K562 (cell line): ENCODE data around the gene HERC3. TPM values are rescaled to one million over a fixed set of nuclear protein-coding genes. Genes with fewer than 3 reads are reported as not detected.

Experiments
- ATAC-seq: fragments of 200-7000 bp; cut with Tn5 transposase; 3 replicates; pipeline ENCODE4 v1.9.1; 2020; ENCODE audit warnings: moderate library complexity
- BruUV-seq: library from RNA; stranded (reverse); fragments of 400-500 nt; replicated peaks from 2 replicates; lab custom pipeline; 2021; lab: Mats Ljungman, UMichigan
- CTCF ChIA-PET: fragments of 300-600 bp; formaldehyde crosslinking; extraction: SDS; loops from one replicate; lab custom pipeline; 2021; ENCODE audit warnings: low intra/inter-chr PET ratio; lab: Yijun Ruan, JAX
- POLR2A ChIA-PET: fragments of 300-600, 350-650 bp; sonication (Branson Sonifier 250); formaldehyde crosslinking; extraction: SDS; loops from one replicate; lab custom pipeline; 2021; ENCODE audit warnings: antibody characterized with exemption, inconsistent platforms; lab: Yijun Ruan, JAX
- DNase-seq, 4 experiments: peaks; one replicate each; pipeline versions ENCODE4 v3.0.0 to v3.0.0-alpha.2; 2011 to 2018; ENCODE audit warnings: low spot score in 3 of 4, mixed read lengths in 3 of 4; ENCODE audit errors: extremely low read depth in 1 of 4
- FAIRE-seq: peaks from 2 replicates; lab custom pipeline; 2011; peaks lifted over from hg19 to GRCh38; lab: Jason Lieb, UNC
- H2AFZ ChIP-seq: 2 replicates; pipeline ENCODE4 v1.6.0; 2011; ENCODE audit warnings: low read depth, low read length, control low read depth, inconsistent platforms
- H3K27ac ChIP-seq: fragments of 200-600 bp; 3 replicates; pipeline ENCODE4 v1.8.0; 2011; ENCODE audit warnings: low read depth, mild to moderate bottlenecking, control low read depth, inconsistent platforms, low read length, moderate library complexity, mixed read lengths; ENCODE audit errors: extremely low read depth
- H3K27me3 ChIP-seq, 2 experiments: fragments of 300-600 bp in 1 of 2; 2 replicates in 1 of 2; 3 replicates in 1 of 2; pipeline versions ENCODE4 v1.6.0 to v1.8.0; 2011; ENCODE audit warnings: inconsistent platforms in 2 of 2, low read length in 2 of 2, mild to moderate bottlenecking in 1 of 2, mixed read lengths in 1 of 2, moderate library complexity in 1 of 2; ENCODE audit not compliant: control insufficient read depth in 2 of 2, insufficient read depth in 2 of 2
- H3K36me3 ChIP-seq: fragments of 300-600 bp; 3 replicates; pipeline ENCODE4 v1.8.0; 2011; ENCODE audit warnings: mild to moderate bottlenecking, low read length, inconsistent platforms; ENCODE audit not compliant: control insufficient read depth, insufficient read depth
- H3K4me1 ChIP-seq, 2 experiments: fragments of 200-600 bp in 1 of 2; replicated peaks in 1 of 2; 2 replicates in 1 of 2; 3 replicates in 1 of 2; pipeline versions ENCODE4 v1.5.1 to v1.8.0; 2011; ENCODE audit warnings: inconsistent platforms in 2 of 2, low read length in 2 of 2, mild to moderate bottlenecking in 1 of 2, mixed read lengths in 1 of 2, moderate library complexity in 1 of 2; ENCODE audit not compliant: control insufficient read depth in 2 of 2, insufficient read depth in 2 of 2
- H3K4me2 ChIP-seq: 2 replicates; pipeline ENCODE4 v1.6.1; 2011; ENCODE audit warnings: low read length, control low read depth, inconsistent platforms, mixed read lengths; ENCODE audit not compliant: insufficient read depth
- H3K4me3 ChIP-seq: fragments of 200-600 bp; sonication (generic), shearing (Covaris generic); 2 replicates; pipeline ENCODE4 v1.5.1; 2016; ENCODE audit warnings: control low read depth, inconsistent platforms
- H3K79me2 ChIP-seq: fragments of 200-600 bp; 3 replicates; pipeline ENCODE4 v1.8.0; 2011; ENCODE audit warnings: low read length, inconsistent platforms; ENCODE audit not compliant: control insufficient read depth, insufficient read depth
- H3K9ac ChIP-seq, 2 experiments: 2 replicates each; pipeline versions ENCODE4 v1.6.0 to v1.6.1; 2011; ENCODE audit warnings: low read depth in 2 of 2, low read length in 2 of 2, control low read depth in 1 of 2, inconsistent platforms in 1 of 2, mild to moderate bottlenecking in 1 of 2, mixed read lengths in 1 of 2; ENCODE audit not compliant: insufficient read depth in 1 of 2
- H3K9me1 ChIP-seq: one replicate; pipeline ENCODE4 v1.6.0; 2011; ENCODE audit warnings: inconsistent platforms, mild to moderate bottlenecking, low read length, moderate library complexity; ENCODE audit not compliant: control insufficient read depth, insufficient read depth
- H3K9me3 ChIP-seq: replicated peaks from 2 replicates; pipeline ENCODE4 v1.5.1; 2011; ENCODE audit warnings: low read depth, low read length, inconsistent platforms; ENCODE audit not compliant: control insufficient read depth, insufficient read depth
- H4K20me1 ChIP-seq: replicated peaks from 2 replicates; pipeline ENCODE4 v1.6.1; 2011; ENCODE audit warnings: low read length, inconsistent platforms, mixed read lengths; ENCODE audit not compliant: control insufficient read depth, insufficient read depth
- ATF7 ChIP-seq: fragments of 450-650 bp; IDR thresholded peaks from 2 replicates; pipeline ENCODE4 v1.7.1; 2014; ENCODE audit warnings: mild to moderate bottlenecking, moderate library complexity
- CHCHD3 ChIP-seq: fragments of 250-450 bp; sonication (Bioruptor Pico); IDR thresholded peaks from 2 replicates; pipeline ENCODE4 v2.1.2; 2022; ENCODE audit warnings: mild to moderate bottlenecking
- ERF ChIP-seq: fragments of 450-650 bp; formaldehyde crosslinking; IDR thresholded peaks from 2 replicates; pipeline ENCODE4 v1.4.0; 2020; ENCODE audit warnings: mild to moderate bottlenecking, mixed read lengths
- FOXJ2 ChIP-seq: fragments of 200-800 bp; sonication (Bioruptor generic); IDR thresholded peaks from 2 replicates; pipeline ENCODE4 v1.6.1; 2016; ENCODE audit warnings: missing genetic modification characterization, missing compliant biosample characterization
- HDAC1 ChIP-seq, 2 experiments: fragments of 450-650 bp; IDR thresholded peaks; 2 replicates each; pipeline ENCODE4 v1.6.1; 2016 to 2017; ENCODE audit warnings: inconsistent platforms in 1 of 2, mild to moderate bottlenecking in 1 of 2, moderate library complexity in 1 of 2
- KHSRP ChIP-seq: fragments of 450-650 bp; IDR thresholded peaks from 2 replicates; pipeline ENCODE4 v1.6.1; 2017
- MAFG ChIP-seq: fragments of 450-650 bp; conservative IDR thresholded peaks from 2 replicates; pipeline ENCODE4 v1.6.1; 2016; ENCODE audit warnings: missing genetic modification characterization, missing compliant biosample characterization
- NFATC3 ChIP-seq: fragments of 450-650 bp; IDR thresholded peaks from 2 replicates; pipeline ENCODE4 v1.6.1; 2017; ENCODE audit warnings: mild to moderate bottlenecking
- NFE2L1 ChIP-seq: fragments of 450-650 bp; IDR thresholded peaks from 2 replicates; pipeline ENCODE4 v1.6.1; 2016; ENCODE audit warnings: missing genetic modification characterization, low read depth, mild to moderate bottlenecking, missing compliant biosample characterization, moderate library complexity, borderline replicate concordance
- NRF1 ChIP-seq, 2 experiments: fragments of 450-650 bp; IDR thresholded peaks in 1 of 2; conservative IDR thresholded peaks in 1 of 2; 2 replicates each; pipeline ENCODE4 v1.6.1; 2014; ENCODE audit warnings: mild to moderate bottlenecking in 2 of 2
- SOX6 ChIP-seq: fragments of 450-650 bp; IDR thresholded peaks from 2 replicates; pipeline ENCODE4 v1.6.1; 2014; ENCODE audit warnings: mild to moderate bottlenecking
- STAG1 ChIP-seq: sonication (generic); formaldehyde crosslinking; IDR thresholded peaks from 2 replicates; pipeline ENCODE4 v1.5.0; 2020; ENCODE audit warnings: missing genetic modification reagents, borderline replicate concordance
- TAF9B ChIP-seq: fragments of 450-650 bp; IDR thresholded peaks from 2 replicates; pipeline ENCODE4 v1.6.1; 2018; ENCODE audit warnings: mild to moderate bottlenecking; ENCODE audit not compliant: partially characterized antibody
- TRIM28 ChIP-seq: fragments of 450-650 bp; IDR thresholded peaks from 2 replicates; pipeline ENCODE4 v1.6.1; 2017
- XRCC4 ChIP-seq: IDR thresholded peaks from one replicate; pipeline ENCODE4 v1.6.1; 2011; ENCODE audit not compliant: insufficient read depth, insufficient read length; ENCODE audit errors: extremely low read depth
- ZC3H11A ChIP-seq: IDR thresholded peaks from 2 replicates; pipeline ENCODE4 v1.6.1; 2012; ENCODE audit warnings: low read depth, low read length, improper control_type of control experiment
- ZNF644 ChIP-seq: fragments of 200-800 bp; sonication (Bioruptor generic); IDR thresholded peaks from 2 replicates; pipeline ENCODE4 v1.6.1; 2016; ENCODE audit warnings: low read depth, missing genetic modification characterization, missing compliant biosample characterization
- ZNF695 ChIP-seq: fragments of 450-650 bp; formaldehyde crosslinking; IDR thresholded peaks from 2 replicates; pipeline ENCODE4 v1.4.0; 2020; ENCODE audit warnings: mild to moderate bottlenecking, moderate library complexity
- WGBS: fragments of 100-300 bp; shearing (Covaris generic); methylation state at CpG from one replicate; pipeline ENCODE4 v1.1.6; 2016; ENCODE audit warnings: low coverage, mixed read lengths; ENCODE audit not compliant: insufficient coverage; ENCODE audit errors: missing lambda C conversion rate; 5-methylcytosine and 5-hydroxymethylcytosine counted together
- in situ Hi-C: fragments of 300-500 bp; cut with MboI; formaldehyde crosslinking; loops from 4 replicates; pipeline ENCODE4 v1.15.0; 2018; ENCODE audit warnings: inconsistent platforms, mixed read lengths
- intact Hi-C: fragments of 100-400 bp; cut with micrococcal nuclease; formaldehyde crosslinking; loops from 2 replicates; pipeline ENCODE4 v1.14.2; 2022
- polyA plus RNA-seq, 8 experiments: library from polyadenylated mRNA; depleted of rRNA in 4 of 8; stranded (reverse) in 5 of 8; unstranded in 3 of 8; fragments of >200 nt; fragmentation: Nextera tagmentation in 2 of 8; fragmentation: Illumina TruSeq in 1 of 8; extraction: Ambion mirVana in 2 of 8; extraction: Trizol in 1 of 8; gene quantifications; 2 replicates each; pipeline versions ENCODE4 v1.2.1 to v1.2.3, GENCODE V29; 2011 to 2014; ENCODE audit warnings: inconsistent platforms in 1 of 8, missing spikeins in 1 of 8
- total RNA-seq, 7 experiments: library from RNA; depleted of rRNA in 6 of 7; stranded (reverse); fragments of >200 nt in 6 of 7; fragmentation: Illumina TruSeq in 2 of 7; extraction: Trizol in 2 of 7; gene quantifications; 2 replicates each; pipeline versions ENCODE4 v1.2.1 to v1.2.3, GENCODE V29; 2011 to 2021; ENCODE audit warnings: low replicate concordance in 1 of 7
- TF ChIP-seq, protein P1 (sequence below): fragments of 450-650 bp; IDR thresholded peaks from 2 replicates; pipeline ENCODE4 v1.7.1; 2018; ENCODE audit warnings: mild to moderate bottlenecking, low read depth; ENCODE audit not compliant: partially characterized antibody
- TF ChIP-seq, protein P2 (sequence below): fragments of 250-450 bp; sonication (Bioruptor Pico); IDR thresholded peaks from 2 replicates; pipeline ENCODE4 v1.8.0; 2022; ENCODE audit warnings: inconsistent platforms, mild to moderate bottlenecking, moderate library complexity, borderline replicate concordance

Gene HERC3
- total and polyA plus RNA-seq, 9 of the 15 experiments (the other 6 are each of a cell fraction or from before 2014, with no cell fraction given), result 1.8 to 13.1 (median 7.6) TPM

DNA sequence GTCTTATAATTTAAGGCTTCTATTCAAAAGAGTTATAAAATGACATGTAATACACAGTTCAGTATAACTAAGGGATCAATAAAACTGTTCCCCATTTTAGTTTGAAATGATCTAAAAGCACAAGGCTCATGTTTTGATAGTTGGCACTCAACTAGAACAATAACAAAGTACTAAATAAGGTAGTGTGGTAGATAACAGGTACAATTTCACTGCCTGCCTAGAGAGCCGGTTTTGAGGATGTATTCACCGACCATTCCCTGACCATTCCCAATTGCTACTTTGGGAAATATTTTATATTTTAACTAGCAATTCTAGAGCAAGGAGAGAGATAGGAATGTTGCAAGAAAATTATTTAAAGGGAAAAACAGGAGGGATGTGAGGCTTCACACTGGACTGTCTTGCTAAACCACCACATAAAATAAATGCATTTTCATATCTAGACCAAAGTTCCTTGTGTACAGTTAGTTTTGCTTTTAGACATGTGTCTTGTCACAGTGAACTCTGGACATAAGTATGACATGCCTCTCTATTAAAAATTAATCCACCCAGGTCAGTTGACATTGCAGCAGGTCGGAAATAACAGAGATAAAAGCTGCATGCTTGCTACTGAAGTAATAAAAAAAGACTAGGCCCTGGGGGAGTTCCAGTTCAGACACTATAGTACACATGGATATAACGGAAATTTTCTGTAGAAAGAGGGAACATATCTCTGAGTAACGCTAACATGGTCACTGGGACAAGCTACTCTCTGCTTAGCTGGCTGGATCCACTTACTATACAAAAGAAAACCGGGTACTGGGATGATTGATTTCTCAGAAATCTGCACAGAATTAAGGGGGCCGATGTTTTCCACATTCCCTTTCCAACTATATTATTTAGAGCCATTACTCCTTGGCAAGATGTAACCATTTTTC lies 161.6 kb downstream of the HERC3 start:
- H3K4me1 ChIP-seq, result peaks cover 6 to 15% of the 10 kb centered on the region in 2 experiments; a peak in 4 of 5 replicates
- no peaks in the 10 kb centered on the region for H3K79me2 ChIP-seq
- no peak overlapping the region for H3K4me3 ChIP-seq
- H3K27ac ChIP-seq, result no peak overlapping the region
- no peaks in the 10 kb centered on the region for H3K9me1 ChIP-seq
- no peak overlapping the region for H3K4me2 ChIP-seq
- no TSS peak for BruUV-seq
- no peak overlapping the region for H3K9ac ChIP-seq
- ChIA-PET CTCF (no interaction called here), POLR2A (interaction anchor here (0.7 kb wide), 1 partner anchor 14 kb away, joined by 3 read pairs; no protein-coding TSS in a partner anchor)
- TF ChIP-seq TRIM28 (no peak), NFATC3 (no peak), SOX6 (no peak), KHSRP (no peak), MAFG (tag) (no peak), ZNF644 (tag) (no peak), HDAC1 (IDR thresholded peaks at IDR 0.05) (no peak), FOXJ2 (no peak), ZC3H11A (no peak), CHCHD3 (CRISPR knock-in tag) (no peak), XRCC4 (no peak), NFE2L1 (tag) (no peak), ATF7 (no peak), ZNF695 (CRISPR knock-in tag) (no peak), ERF (CRISPR knock-in tag) (no peak), STAG1 (no peak), TAF9B (no peak), NRF1 (conservative IDR thresholded peaks at IDR 0.05 in 1 of 2, IDR thresholded peaks at IDR 0.05 in 1 of 2) (no peak)
- TF ChIP-seq, protein P1, sequence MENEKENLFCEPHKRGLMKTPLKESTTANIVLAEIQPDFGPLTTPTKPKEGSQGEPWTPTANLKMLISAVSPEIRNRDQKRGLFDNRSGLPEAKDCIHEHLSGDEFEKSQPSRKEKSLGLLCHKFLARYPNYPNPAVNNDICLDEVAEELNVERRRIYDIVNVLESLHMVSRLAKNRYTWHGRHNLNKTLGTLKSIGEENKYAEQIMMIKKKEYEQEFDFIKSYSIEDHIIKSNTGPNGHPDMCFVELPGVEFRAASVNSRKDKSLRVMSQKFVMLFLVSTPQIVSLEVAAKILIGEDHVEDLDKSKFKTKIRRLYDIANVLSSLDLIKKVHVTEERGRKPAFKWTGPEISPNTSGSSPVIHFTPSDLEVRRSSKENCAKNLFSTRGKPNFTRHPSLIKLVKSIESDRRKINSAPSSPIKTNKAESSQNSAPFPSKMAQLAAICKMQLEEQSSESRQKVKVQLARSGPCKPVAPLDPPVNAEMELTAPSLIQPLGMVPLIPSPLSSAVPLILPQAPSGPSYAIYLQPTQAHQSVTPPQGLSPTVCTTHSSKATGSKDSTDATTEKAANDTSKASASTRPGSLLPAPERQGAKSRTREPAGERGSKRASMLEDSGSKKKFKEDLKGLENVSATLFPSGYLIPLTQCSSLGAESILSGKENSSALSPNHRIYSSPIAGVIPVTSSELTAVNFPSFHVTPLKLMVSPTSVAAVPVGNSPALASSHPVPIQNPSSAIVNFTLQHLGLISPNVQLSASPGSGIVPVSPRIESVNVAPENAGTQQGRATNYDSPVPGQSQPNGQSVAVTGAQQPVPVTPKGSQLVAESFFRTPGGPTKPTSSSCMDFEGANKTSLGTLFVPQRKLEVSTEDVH, result no peak
- TF ChIP-seq, protein P2, sequence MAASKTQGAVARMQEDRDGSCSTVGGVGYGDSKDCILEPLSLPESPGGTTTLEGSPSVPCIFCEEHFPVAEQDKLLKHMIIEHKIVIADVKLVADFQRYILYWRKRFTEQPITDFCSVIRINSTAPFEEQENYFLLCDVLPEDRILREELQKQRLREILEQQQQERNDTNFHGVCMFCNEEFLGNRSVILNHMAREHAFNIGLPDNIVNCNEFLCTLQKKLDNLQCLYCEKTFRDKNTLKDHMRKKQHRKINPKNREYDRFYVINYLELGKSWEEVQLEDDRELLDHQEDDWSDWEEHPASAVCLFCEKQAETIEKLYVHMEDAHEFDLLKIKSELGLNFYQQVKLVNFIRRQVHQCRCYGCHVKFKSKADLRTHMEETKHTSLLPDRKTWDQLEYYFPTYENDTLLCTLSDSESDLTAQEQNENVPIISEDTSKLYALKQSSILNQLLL, result no peak
- in situ Hi-C loops, result no loop called here
- no peaks in the 10 kb centered on the region for H3K27me3 ChIP-seq
- no peak overlapping the region for H2AFZ ChIP-seq
- DNase-seq (no peak), ATAC-seq (no peak), FAIRE-seq (no peak)
- H4K20me1 ChIP-seq, result peaks cover 4% of the 10 kb centered on the region; the same call in 1 of the 2 replicates
- peaks cover 23% of the 10 kb centered on the region for H3K36me3 ChIP-seq
- 70% methylated on average over 7 of the region's 7 CpGs for WGBS
- intact Hi-C loops, result no loop called here
- H3K9me3 ChIP-seq, result no peaks in the 10 kb centered on the region
